Testis (tissue), 2 donors: ENCODE data around the gene HAPLN2.

Experiments used
- CTCF ChIP-seq, 3 experiments: fragments of 450-650 bp in 2 of 3; fragments of 200-600 bp in 1 of 3; sonication (generic) in 1 of 3; IDR thresholded peaks; one replicate each; pipeline ENCODE4 v1.5.1; 2016 to 2019; ENCODE audit warnings: antibody characterized with exemption in 3 of 3, mild to moderate bottlenecking in 2 of 3, moderate library complexity in 1 of 3
- POLR2A ChIP-seq: fragments of 450-650 bp; IDR thresholded peaks from one replicate; pipeline ENCODE4 v1.6.1; 2017; ENCODE audit warnings: antibody characterized with exemption, mild to moderate bottlenecking, moderate library complexity

DNA sequence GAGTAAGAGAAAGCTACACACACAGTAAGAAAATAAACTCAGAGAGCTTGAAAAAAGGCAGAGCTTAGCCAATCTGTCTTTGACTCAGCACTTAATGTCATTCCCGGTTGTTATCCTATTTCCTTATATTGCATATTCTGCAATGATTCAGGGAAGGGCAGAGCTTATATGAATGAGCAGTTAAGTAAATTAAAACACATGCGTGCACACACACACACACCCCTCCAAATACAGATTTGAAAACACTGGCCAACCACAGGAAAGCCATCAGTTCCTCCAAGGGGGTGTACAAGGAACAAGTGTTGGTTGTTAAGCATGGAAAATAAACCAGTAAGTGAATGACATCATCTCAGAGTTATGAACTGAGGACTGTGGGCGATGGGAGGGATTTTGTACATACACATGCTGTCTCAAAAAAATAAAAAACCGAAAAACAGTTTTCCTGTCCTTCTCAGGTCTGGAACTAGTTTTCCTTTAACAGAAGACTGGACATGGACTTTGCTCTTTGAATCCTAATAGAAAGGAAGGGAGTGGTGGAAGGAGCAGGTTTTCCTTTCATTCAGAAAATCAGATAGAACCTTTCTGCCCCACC lies 47.9 kb upstream of the HAPLN2 start:
- TF ChIP-seq CTCF (IDR thresholded peaks at IDR 0.05) (no peak), POLR2A (no peak)
